ENCODE measurements around the gene ID1.
"Not testable (repeated sequence)": the region's sequence is repeated elsewhere in the genome, so short reads cannot be mapped to it uniquely, and the experiment has no call there.

Gene ID1

DNA sequence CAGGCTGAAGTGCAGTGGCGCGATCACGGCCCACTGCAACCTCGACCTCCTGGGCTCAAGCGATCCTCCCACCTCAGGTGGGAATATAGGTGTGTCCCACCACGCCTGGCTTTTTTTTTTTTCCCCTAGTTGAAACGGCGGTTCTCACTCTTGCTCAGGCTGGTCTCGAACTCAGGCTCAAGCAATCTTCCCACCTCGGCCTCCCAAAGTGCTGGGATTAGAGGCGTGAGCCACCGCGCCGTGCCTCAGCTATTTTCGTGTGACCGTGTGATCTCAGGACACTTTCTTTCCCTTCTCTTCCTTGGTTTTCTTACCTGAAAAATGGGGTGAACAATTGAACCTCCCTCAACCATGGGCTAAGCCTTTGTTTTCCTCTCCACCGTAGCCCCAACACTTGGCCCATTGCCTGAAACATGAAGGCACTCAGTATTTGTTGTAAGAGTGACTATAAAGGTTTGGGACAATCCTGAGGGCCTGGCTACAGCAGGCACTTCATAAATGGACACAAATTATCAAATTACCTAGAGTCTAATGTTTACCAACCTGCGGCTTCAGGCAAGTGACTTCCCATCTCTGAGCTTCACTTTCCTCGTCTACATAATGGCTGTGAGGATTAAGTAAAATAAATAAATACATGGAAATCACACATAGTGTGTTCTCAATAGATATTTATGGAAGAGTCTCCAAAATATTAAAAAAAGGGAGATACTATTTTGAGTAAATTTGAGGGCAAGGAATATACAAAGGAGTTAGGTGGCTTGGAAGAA is 31.4 kb upstream of the ID1 start:
- no peak for FAIRE-seq

- FAIRE-seq: not testable (repeated sequence)
Observed at GRCh38 chr20:31574986-31575385, 30.1 kb upstream of the ID1 start.

DNA sequence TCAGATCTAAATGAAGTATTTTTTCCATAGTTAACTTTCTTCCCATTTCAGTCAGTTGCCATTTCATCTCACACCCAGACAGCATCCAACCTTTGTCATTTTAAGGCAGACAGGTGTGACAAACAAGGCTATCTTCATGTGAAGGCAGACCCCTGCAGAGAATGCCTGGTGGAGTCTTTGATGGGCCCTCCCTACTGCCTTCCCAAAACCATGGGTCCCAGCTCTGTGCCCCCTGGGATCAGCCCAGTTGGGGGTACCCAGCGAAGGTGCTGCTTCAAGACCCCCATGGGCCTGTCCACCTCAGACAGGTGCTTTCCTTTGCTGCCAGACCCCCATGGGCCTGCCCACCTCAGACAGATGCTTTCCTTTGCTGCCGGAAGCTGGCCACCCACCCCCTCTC is 28.3 kb upstream of the ID1 start:
- FAIRE-seq: no peak

GRCh38 chr20:31577194-31577593 is 27.9 kb upstream of the ID1 start:
- FAIRE-seq: no peak

- no peak for FAIRE-seq
Observed at GRCh38 chr20:31578448-31579138, 26.5 kb upstream of the ID1 start.

DNA sequence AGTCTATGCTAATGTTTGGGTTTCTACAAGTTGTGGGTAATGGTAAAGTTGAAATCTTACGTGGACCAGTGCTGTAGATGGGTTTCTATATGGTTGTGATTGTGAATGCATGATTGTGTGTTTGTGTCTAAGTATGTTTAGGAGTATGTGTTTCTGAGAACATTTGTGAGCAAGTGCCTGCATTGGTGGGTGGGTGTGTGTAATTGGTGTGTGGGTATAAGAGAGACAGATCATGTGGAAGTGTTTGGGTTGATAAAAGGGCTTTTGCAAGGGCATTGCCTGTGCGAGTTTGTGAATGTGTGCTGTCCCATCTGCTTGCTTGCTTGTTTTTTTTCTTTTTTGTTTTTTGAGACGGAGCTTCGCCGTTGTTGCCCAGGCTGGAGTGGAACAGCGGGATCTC is 25.8 kb upstream of the ID1 start:
- no peak for FAIRE-seq

- FAIRE-seq: not testable (repeated sequence)
Observed at GRCh38 chr20:31579941-31580651, 25.0 kb upstream of the ID1 start.

GRCh38 chr20:31580706-31581105 is 24.4 kb upstream of the ID1 start:
- no peak for FAIRE-seq

- FAIRE-seq: no peak
Observed at GRCh38 chr20:31581391-31581790, 23.7 kb upstream of the ID1 start.

- FAIRE-seq: no peak
Observed at GRCh38 chr20:31587545-31588389, 17.3 kb upstream of the ID1 start.

- FAIRE-seq: no peak
Observed at GRCh38 chr20:31590717-31591225, 14.3 kb upstream of the ID1 start.

GRCh38 chr20:31593221-31594001 is 11.7 kb upstream of the ID1 start:
- no peak for FAIRE-seq

DNA sequence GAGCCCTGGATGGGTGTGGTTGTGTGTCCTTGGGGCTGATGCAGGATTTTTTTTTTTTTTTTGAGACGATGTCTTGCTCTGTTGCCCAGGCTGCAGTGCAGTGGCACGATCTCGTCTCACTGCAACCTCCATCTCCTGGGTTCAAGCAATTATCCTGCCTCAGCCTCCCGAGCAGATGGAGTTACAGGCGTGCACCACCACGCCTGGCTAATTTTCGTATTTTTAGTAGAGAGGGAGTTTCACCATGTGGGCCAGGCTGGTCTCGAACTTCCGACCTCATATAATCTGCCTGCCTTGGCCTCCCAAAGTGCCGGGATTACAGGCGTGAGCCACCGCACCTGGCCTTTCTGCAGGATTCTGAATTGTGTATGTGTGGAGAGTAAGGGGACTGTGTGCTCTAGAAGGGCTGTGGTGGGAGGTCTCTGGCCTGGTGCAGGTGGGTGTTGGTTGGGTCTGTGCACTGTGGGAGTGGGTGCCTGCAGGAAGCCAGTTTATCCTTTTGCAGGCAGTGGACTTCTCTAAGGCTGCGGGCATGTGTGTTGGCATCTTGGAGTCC is 11.0 kb upstream of the ID1 start:
- no peak for FAIRE-seq

- no peak for FAIRE-seq
Observed at GRCh38 chr20:31594558-31595379, 10.3 kb upstream of the ID1 start.

DNA sequence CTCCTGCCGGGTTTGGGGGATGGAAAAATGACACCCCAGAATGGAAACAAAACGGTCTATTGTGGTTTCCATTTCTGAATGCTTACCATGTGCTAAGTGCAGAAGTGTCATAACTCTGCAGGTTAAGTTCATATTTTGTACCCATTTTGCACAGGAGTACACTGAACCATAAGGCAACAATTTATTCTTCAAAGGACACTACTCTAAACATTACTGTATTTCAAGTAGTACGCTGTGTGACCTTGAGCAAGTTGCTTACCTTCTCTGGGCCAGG is 9.8 kb upstream of the ID1 start:
- no peak for FAIRE-seq

GRCh38 chr20:31595654-31596411 is 9.3 kb upstream of the ID1 start:
- FAIRE-seq: peak; percentile 93

DNA sequence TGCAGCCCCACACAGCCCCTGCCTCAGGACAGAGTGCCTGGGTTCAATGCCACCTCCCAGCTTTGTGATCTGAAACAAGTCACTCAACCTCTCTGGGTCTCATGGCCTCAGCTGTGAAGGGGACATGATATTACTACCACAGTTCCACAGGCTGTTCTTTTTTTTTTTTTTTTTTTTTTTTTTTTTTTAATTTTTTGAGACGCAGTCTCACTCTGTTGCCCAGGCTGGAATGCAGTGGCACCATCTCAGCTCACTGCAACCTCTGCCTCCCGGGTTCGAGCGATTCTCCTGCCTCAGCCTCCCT is 8.7 kb upstream of the ID1 start:
- not testable (repeated sequence) for FAIRE-seq

GRCh38 chr20:31596831-31597480 is 8.1 kb upstream of the ID1 start:
- FAIRE-seq: no peak

DNA sequence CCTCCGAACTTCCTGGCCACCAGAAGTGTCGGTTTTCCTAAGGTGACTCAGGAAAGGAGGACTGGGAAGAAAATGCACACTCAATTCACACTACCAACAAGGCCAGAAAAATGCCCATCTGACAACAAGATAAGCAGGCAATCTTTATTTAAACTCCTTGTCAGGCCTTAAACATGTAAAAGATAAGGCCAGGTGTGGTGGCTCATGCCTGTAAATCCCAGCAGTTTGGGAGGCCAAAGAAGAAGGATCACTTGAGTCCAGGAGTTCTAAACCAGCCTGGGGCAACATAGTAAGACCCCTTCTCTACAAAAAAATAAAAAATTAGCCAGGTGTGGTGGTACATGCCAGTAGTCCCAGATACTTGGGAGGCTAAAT is 7.6 kb upstream of the ID1 start:
- no peak for FAIRE-seq

- FAIRE-seq: no peak
Observed at GRCh38 chr20:31602431-31602778, 2.7 kb upstream of the ID1 start.

All from G401.6 (cell line).